ENCODE results near the gene ZGLP1. TPM values are rescaled to one million over a fixed set of nuclear protein-coding genes. Genes with fewer than 3 reads are reported as not detected.

ZGLP1 gene
- total and polyA plus RNA-seq, 2 of the 13 experiments (the other 11 are each of a cell fraction or from before 2014, with no cell fraction given): 2.4 to 3.0 TPM

GRCh38 chr19:10317045-10317856 lies 7.6 kb upstream of the ZGLP1 start:
- H3K36me3 ChIP-seq (replicated peaks in 1 of 2; ENCODE audit: control insufficient read depth in 1 of 2, insufficient read depth in 2 of 2, low read length in 2 of 2): peaks cover 18 to 43% of the 10 kb centered on the region in 2 experiments
- 93% methylated on average over 20 of the region's 29 CpGs for WGBS (ENCODE audit: low lambda C conversion rate)
- peaks cover 17% of the 10 kb centered on the region for H3K4me1 ChIP-seq (ENCODE audit: insufficient read depth, low read length)
- DNase-seq (ENCODE audit: low spot score) (no peak), ATAC-seq (no peak), FAIRE-seq (no peak)
- H3K9me3 ChIP-seq (ENCODE audit: low read length): no peaks in the 10 kb centered on the region
- no peak overlapping the region for H3K9ac ChIP-seq (ENCODE audit: insufficient read depth, low read depth, low read length)
- no peak overlapping the region for H3K4me3 ChIP-seq (replicated peaks in 1 of 3; ENCODE audit: insufficient read depth in 1 of 3, low read depth in 2 of 3, low read length in 3 of 3)
- ChIA-PET POLR2A (interaction anchor here (1.3 to 5.1 kb wide), 3 partner anchors 15 to 63 kb away, joined by 3 to 24 read pairs (median 4); partner anchors contain the start of genes RAVER1 and TYK2), CTCF (ENCODE audit: low intra/inter-chr PET ratio, low total read pairs) (no interaction called here)
- no peaks in the 10 kb centered on the region; the same call in 1 of the 2 replicates for H4K20me1 ChIP-seq (ENCODE audit: insufficient read depth, low read length)
- intact Hi-C loops (cut with micrococcal nuclease; ENCODE audit: unreplicated experiment) (no loop called here), in situ Hi-C loops (cut with HindIII; ENCODE audit: extremely low pct_ligation_motif_present, low pct_unique_long_range_greater_than_20kb) (no loop called here)
- TF ChIP-seq HMGXB4 (CRISPR knock-in tag; IDR thresholded peaks at IDR 0.05; ENCODE audit: borderline replicate concordance in 1 of 2, low read depth in 1 of 2) (no peak), ZSCAN30 (CRISPR knock-in tag; IDR thresholded peaks at IDR 0.05) (no peak), CCAR2 (optimal IDR thresholded peaks at IDR 0.05; ENCODE audit: low read depth, low read length) (no peak), ZNF280D (CRISPR knock-in tag; IDR thresholded peaks at IDR 0.05) (no peak), ZNF569 (CRISPR knock-in tag; IDR thresholded peaks at IDR 0.05; ENCODE audit: borderline replicate concordance) (no peak), HOXA5 (CRISPR knock-in tag; IDR thresholded peaks at IDR 0.05) (no peak), PTBP1 (IDR thresholded peaks at IDR 0.05; ENCODE audit: low read depth, low read length, poor library complexity, severe bottlenecking) (no peak), FLYWCH1 (CRISPR knock-in tag; IDR thresholded peaks at IDR 0.05) (no peak), ZNF616 (CRISPR knock-in tag; IDR thresholded peaks at IDR 0.05; ENCODE audit: low read depth) (no peak)
- TF ChIP-seq, protein P1, sequence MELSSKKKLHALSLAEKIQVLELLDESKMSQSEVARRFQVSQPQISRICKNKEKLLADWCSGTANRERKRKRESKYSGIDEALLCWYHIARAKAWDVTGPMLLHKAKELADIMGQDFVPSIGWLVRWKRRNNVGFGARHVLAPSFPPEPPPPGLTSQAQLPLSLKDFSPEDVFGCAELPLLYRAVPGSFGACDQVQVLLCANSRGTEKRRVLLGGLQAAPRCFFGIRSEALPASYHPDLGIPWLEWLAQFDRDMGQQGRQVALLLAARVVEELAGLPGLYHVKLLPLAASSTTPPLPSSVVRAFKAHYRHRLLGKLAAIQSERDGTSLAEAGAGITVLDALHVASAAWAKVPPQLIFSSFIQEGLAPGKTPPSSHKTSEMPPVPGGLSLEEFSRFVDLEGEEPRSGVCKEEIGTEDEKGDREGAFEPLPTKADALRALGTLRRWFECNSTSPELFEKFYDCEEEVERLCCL (CRISPR knock-in tag; IDR thresholded peaks at IDR 0.05; ENCODE audit: borderline replicate concordance): no peak
- TF ChIP-seq, protein P2, sequence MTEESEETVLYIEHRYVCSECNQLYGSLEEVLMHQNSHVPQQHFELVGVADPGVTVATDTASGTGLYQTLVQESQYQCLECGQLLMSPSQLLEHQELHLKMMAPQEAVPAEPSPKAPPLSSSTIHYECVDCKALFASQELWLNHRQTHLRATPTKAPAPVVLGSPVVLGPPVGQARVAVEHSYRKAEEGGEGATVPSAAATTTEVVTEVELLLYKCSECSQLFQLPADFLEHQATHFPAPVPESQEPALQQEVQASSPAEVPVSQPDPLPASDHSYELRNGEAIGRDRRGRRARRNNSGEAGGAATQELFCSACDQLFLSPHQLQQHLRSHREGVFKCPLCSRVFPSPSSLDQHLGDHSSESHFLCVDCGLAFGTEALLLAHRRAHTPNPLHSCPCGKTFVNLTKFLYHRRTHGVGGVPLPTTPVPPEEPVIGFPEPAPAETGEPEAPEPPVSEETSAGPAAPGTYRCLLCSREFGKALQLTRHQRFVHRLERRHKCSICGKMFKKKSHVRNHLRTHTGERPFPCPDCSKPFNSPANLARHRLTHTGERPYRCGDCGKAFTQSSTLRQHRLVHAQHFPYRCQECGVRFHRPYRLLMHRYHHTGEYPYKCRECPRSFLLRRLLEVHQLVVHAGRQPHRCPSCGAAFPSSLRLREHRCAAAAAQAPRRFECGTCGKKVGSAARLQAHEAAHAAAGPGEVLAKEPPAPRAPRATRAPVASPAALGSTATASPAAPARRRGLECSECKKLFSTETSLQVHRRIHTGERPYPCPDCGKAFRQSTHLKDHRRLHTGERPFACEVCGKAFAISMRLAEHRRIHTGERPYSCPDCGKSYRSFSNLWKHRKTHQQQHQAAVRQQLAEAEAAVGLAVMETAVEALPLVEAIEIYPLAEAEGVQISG (CRISPR knock-in tag; IDR thresholded peaks at IDR 0.05): no peak
- no TSS peak for BruUV-seq (replicated peaks)
- H3K27me3 ChIP-seq (ENCODE audit: control insufficient read depth in 1 of 2, insufficient read depth in 2 of 2, low read length in 2 of 2): no peaks in the 10 kb centered on the region; a peak in 1 of 5 replicates
- H3K4me2 ChIP-seq (ENCODE audit: low read depth, low read length): no peak overlapping the region
- H3K27ac ChIP-seq (ENCODE audit: extremely low read length, insufficient read depth, low read length): no peak overlapping the region
- peaks cover 5% of the 10 kb centered on the region for H3K79me2 ChIP-seq (ENCODE audit: insufficient read depth, low read length)
- H2AFZ ChIP-seq (ENCODE audit: low read length): no peak overlapping the region

Data from HepG2 (cell line).